CD4-positive, alpha-beta T cell treated with Interleukin-4 for 1 hour (primary cell): ENCODE measurements around the gene KRTAP13-4.

Source experiments
- DNase-seq, 2 donors: peaks; one replicate each; pipeline ENCODE4 v3.0.0-alpha.2; 2020 to 2022

The KRTAP13-4 gene, protein sequence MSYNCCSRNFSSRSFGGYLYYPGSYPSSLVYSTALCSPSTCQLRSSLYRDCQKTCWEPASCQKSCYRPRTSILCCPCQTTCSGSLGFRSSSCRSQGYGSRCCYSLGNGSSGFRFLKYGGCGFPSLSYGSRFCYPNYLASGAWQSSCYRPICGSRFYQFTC

DNA sequence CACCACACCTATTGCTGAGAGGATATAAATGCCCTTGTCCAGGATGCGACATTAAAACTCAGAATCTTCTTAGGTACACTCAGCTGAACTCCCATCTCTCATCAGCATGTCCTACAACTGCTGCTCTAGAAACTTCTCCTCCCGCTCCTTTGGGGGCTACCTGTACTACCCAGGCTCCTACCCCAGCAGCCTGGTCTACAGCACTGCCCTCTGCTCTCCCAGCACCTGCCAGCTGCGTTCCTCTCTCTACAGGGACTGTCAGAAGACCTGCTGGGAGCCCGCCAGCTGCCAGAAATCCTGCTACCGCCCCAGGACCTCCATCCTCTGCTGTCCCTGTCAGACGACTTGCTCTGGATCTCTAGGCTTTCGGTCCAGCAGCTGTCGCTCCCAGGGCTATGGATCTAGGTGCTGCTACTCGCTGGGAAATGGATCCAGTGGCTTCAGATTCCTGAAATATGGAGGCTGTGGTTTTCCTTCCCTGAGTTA lies at the start of gene KRTAP13-4:
TSS of gene KRTAP13-4 (plus strand) at position 51 of the 486 bp plus-strand sequence. CDS start at position 107, 56 bp downstream.
- DNase-seq, result no peak

DNA sequence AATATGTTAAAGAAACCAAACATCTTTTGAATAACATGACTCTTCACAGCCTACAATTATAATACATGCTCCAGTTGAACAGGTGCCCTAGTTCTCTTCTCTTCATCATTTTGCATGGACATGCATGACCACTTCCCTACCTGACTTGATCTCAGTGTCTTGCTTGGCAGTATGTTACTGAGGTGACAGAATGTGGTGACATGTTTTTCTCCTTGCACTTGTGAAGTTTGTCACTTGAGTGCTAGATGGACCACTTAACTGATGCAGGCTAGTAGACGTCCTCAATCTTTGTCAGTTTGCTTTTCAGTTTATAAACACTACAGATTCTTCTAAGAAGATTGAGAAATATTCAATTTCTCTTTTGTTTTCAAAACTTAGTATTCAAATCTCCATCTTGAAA lies 47.8 kb upstream of the KRTAP13-4 start:
- no peak for DNase-seq

DNA sequence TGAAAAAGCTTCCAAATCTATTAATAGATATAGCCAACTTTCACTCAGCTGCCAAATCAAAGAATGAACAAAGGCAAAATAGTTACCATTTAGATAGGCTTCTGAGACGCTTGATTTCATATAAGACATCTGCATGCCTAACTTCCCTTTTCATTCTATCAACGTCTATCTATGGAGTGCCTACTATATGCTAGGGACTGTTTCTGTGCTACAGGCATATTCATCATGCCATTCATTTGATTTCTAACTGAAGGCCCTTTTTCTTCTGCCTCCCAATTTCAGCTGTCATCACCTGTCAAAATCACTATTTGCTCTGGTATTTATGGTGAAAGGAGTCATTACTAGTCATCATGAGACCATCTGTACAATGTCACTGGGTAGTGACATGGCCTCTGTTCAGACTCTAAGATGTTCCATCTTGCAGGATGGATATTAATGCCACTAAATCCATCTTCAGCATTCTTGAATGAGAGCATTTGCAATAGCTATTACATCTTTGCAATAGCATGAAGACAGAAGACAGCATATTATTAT lies 38.5 kb upstream of the KRTAP13-4 start:
- DNase-seq, result no peak

DNA sequence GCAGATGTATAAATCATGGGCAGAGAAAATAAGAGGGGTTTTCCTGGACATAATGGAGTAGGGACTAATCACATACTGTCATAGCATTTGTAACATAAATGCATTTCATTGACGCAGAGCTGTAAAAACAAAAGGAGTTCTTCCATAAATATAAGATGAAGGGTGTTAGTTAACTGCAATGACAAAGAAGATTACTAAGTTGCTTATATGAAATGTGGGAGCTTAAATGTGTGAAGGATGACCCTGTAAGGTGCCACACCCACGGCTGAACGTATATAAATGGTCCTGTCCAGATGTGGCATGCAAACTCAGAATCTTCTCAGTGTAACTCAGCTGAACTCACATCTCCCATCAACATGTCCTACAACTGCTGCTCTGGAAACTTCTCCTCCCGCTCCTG lies 34.3 kb upstream of the KRTAP13-4 start, which contains the start of gene KRTAP13-1:
TSS of gene KRTAP13-1 (plus strand) at position 301 of the 400 bp plus-strand sequence. CDS start at position 357, 56 bp downstream.
- DNase-seq, result no peak

DNA sequence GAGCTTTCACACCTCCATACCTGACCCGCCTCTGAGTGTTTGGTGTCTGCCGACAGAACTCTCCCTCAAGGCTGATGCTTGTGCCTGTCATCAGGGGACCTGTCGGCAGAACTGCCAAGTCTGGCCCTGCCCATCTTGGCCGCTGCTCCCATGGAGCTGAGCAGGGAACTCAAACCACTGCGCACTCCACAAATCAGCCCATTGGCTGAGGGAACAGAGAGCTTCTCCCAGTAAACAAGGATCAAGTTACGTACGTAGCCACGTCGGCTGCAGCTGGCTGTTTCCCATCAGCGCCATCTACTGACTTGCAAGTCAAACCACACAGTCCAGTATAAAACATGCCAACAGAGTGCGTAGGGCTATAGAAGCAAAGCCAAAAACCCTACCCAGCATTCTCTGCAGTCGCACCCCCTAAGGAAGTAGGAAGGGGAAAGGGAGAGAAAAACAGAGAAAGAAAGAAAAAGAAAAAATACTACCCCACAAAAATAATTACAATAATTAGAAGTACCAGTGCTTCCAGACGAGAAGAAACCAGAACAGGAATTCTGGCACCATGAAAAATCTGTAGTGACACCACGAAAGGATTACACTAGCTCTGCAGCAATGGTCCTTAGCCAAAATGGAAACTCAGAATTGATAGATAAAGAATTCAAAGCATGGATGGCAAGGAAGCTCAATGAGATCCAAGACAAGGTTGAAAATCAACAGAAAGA lies 21.1 kb upstream of the KRTAP13-4 start:
- DNase-seq, result no peak

DNA sequence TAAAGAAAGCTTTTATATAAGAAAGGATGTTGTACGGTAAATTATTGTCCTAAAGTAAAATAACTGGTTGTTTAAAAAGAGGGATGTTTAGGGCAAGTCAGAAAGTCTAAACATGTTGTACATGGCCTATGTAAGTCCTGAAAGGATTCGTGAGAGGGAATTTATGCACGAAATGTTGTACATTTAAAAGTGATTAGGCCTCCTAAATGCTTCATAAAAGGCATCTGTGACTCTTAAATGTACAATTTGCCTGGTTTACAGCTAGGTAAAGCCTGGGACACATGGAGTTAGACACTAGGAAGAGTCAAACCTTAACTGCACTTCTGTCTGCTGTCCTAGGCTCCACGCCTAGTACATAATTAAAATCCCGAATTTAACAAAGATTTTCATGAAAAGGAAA lies 14.0 kb upstream of the KRTAP13-4 start:
- no peak for DNase-seq

DNA sequence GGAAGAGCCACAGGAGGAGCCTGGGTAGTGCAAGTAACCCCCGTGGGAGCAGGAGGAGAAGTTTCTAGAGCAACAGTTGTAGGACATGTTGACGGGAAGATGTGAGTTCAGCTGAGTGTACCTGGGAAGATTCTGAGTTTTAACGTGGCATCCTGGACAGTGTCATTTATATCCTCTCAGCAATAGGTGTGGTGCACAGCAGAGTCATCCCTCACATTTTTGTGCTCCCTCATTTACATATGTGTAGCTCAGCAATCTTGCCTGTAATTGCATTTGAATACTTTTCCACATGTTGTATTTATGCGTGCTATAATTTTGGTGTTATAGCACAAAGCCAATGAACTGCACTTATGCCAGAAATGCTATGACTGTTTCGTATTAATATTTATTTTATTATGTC lies 4.2 kb upstream of the KRTAP13-4 start, which contains the start of gene KRTAP13-3:
TSS of gene KRTAP13-3 (minus strand) at position 101 of the 400 bp plus-strand sequence. CDS start at position 87, 14 bp downstream.
- no peak for DNase-seq

DNA sequence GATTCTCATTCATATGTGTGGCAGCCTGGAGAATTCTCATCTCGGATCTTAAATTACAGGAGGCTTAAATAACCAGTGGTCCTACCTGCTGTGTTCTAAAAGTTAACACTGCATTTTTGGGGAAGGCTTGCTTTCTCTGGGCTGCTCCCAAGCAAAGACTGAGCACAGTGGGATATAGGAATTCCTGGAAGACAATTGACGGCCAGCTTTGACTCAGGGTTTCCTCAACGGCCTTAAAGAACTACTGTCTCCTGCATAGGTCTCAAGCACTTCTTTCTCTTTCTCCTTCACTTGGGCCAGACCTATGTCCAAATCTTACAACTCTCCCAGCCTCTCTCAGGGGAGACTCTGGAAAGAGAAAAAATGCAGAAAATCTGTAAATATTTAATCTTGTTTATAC lies 3.3 kb upstream of the KRTAP13-4 start:
- DNase-seq, result no peak

DNA sequence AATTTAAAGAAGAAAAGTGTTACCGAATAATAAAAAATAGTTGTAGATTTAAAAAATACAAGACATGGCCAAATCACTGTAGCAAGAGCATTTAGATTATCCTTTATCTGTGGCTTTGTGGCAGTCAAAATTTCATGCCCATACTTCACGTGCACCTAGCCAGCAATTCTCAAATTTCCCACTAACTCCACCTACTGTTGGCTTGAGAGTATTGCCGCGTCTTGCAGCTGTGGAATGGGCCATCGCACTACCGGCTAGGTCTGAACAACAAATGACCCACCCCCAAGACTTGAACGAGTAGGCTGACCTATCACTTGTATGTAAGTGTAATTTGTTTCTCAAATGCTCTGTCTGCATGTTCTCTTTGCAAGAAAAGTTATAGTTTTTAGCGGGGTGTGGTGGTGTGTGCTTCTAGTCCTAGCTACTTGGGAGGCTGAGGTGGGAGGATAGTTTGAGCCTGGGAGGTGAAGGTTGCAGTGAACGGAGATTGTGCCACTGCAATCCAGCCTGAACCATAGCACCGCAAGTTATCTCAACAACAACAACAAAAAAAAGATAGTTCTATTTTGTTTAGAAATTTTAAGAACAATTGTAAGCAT lies 4.1 kb downstream of the KRTAP13-4 start:
- DNase-seq, result peak in 1 of 2 donors; percentile 9

DNA sequence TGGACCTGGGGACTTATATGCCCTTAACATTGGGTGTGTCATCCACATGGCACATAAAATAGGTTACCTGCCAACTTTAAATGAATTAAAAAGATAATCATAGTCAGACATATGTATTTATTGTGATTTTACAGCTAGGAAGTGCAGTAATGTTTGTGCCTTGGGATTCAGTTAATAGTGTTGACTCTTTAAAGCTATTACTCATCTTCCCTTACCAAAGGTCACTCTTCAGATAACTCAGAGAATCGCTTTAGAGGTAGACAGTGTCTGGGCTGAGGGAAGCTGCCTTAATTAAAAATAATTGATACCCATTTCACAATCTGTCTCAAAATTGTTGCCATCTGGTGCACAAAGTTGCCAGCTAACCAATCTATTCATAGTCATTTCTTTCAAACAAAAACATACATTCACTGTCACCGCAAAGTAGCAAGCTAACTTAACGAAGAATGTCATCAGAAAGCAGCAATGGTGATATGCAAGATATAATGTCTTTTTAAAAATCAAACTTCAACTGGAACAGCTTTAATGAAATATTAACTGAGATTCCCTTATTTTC lies 7.1 kb downstream of the KRTAP13-4 start:
- DNase-seq, result no peak

DNA sequence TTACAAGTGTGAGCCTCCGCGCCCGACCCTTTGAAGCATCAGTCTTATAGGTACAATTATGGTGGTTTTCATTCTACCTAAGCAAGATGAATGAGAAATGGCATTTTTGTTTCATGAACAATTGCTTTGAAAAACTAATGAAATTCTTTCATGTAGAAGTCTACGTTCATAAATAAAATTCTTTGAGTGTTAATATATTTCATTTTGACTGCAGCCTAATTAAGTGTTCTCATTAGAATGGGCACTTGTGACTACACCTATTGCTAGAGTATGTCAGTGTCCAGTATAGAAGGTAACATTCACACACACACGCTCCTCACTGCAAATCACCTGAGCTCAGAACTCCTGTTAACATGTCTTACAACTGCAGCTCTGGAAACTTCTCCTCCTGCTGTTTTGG lies 10.0 kb downstream of the KRTAP13-4 start, which contains the start of gene KRTAP15-1:
TSS of gene KRTAP15-1 (plus strand) at position 301 of the 400 bp plus-strand sequence. CDS start at position 354, 53 bp downstream.
- DNase-seq, result no peak

DNA sequence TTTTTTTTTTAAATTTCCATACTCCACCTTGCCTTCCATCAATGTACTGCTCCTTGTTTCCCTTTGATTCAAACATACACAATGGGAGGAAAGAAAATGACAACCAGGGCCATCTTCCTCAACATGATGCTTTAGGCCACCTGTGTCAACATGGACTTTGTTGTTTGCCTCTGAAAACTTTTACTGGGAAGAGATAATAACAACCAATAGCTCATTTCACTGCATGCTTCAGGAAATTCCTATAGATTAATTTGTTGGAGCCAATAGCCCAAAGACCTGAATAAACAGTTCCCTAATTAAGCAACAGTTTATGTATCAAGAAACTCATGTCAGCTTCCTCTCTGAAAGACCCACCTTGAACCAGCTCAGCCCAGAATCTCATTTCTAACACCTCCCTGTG lies 13.2 kb downstream of the KRTAP13-4 start:
- DNase-seq, result no peak

DNA sequence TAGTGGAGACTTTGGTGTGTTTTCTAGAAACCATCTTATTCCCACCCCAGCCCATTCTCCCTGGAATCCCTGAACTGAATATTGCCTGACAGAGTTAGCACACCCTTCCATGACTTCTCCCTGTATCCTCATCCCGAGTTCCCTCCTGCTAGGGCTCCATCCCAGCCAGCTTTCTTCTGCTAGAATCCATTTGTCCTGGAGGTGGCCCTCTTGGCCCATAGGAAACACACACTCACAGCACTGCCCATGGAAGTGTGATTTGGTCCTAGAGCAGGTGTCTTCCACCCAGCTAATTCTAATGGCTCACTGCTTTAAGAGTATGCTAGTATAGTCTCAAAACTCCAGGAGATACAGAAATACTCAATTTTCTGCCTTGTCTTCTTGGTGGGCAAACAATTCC lies 14.2 kb downstream of the KRTAP13-4 start:
- DNase-seq, result no peak

DNA sequence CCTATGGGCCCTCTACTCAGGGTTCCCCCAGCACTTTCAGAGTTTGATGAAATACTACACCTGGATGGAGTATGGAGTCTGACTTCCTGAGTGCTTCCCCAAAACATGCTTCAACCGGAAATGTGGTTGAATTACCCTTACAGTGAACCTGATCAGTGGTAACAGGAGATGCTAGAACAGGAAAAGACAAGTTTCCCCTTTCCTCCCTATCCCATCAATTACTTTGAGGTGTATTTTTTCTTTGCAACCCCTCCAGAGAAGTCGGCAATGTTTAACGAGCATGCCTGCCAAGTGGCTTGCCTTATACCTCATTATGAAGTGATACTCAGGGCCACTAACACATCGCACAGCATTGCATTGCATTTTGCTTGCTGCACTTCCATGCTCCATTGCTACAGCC lies 17.0 kb downstream of the KRTAP13-4 start:
- no peak for DNase-seq

DNA sequence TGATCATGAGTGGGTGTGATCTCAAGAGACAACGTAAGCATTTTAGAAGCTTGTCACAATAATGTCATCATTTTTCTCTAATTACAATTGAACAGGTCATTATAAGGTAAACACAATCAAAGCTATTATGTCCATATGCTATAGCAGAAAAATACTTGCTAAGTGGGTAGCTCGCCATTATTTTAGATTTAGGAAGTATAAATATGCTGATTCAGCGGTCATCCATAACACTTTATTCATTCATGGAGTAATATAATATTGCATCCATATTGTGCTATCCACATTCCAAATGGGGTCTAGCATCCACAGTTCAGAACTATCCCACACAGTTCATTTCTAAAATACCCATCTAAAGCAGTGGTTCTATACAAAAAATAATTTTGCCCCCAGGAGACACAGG lies 18.5 kb downstream of the KRTAP13-4 start:
- DNase-seq, result no peak

DNA sequence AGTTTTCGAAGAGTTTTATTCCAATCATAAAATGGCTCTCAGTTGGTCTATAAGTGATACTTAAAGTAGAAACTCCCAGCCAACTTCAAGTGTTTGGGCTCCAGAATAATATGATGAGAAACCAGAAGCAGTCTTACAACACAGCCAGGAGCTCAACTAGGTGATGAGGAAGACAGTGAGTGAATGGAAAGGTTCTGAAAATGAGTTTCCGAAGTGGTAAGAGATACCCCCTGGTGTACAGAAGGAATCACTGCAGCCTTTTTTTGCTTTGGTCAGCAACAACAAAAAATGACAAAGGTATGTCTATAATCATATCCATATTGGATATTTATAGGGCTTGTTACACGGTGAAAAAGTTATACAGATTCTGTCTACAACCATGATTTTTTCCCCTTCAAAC lies 33.7 kb downstream of the KRTAP13-4 start:
- no peak for DNase-seq

DNA sequence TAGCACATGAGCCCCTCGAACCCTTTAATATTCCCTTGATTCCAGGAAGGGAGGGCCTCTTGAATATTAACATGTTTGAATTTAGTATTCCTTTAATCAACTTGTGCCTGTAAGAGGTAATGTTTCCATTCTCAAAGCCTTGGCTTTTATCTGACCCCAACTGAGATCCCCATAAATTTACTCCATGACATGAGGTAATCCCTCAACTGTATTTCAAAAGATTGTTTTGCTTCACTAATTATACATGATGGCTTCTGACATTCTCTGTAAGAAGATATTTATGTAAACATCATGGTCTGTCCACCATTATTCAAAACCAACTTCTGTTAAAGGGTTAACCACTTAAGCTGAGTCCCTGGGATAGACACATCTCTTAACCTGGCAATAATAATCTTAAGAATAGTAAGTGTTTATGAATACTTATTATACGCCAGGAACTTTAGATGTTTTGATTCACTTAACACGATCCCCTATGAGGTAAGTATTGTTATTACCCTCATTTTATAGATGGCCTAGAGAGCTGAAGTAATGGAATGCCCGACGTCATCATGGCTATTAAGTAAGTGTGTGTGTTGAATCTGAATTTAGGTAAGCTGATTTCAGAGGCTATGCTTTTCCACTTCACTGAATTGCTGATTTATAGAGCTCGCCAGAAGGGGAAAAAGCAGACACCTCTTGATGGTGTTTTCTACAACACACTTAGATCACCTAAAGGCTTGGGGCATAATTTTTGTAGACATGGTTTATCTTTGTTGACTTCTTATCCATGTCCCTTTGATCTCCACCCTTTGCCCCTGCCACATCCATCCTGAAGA lies 39.1 kb downstream of the KRTAP13-4 start:
- no peak for DNase-seq

DNA sequence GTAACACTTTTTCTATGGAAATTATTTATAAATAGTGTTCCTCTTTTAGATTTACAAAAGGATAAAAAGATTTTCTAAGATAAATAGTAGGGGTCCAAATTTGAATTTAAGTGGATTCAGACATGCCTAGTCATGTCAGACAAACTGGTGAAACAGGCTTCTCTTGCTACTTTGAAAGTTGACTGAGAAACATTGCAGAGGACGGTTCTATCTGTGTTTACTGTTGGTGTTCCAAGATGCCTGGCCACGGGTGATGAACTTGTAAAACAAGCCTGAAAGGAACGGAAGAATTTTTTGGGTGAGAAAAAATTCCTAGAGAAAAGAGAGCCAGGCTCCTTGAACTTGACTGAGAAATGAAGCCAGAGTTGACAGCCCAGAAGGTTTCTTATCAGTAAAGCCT lies 48.0 kb downstream of the KRTAP13-4 start:
- DNase-seq, result no peak

DNA sequence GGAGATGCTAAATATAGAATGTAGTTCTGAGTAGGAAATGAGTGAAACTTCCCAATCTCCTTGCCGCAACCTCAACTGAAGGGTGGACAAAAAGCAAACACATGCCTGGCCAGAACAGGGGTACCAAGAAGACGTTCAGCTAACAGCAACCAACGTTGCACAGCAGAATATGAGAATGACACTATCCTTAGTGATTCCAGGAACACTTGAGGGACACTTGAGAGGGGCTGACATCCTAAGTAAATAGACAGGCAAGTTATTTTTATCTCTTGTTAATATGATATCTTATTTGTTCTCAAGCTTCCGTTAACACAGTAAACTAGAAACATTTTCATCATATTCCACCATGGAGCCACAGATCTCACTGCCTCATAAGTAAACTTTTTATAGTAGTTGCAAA lies 49.2 kb downstream of the KRTAP13-4 start:
- no peak for DNase-seq

DNA sequence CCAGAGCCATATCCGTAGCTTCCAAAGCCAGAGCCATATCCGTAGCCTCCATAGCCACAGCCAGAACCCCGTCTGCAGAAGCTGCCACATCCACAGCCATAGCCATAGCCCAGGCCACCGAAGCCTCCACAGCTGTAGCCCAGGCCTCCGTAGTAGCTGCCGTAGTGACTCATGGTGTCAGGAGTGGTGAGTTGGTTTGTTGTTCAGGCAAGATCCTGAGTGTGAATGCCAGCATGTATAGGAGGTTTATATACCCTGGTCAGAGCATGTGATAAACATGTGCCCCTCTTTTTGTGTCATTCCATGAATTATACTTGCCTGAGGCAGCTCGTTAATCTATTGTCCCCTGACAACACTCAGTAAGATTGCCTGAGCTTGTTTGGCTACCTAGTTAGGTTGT lies 50.1 kb downstream of the KRTAP13-4 start, which contains the start of gene KRTAP19-1:
TSS of gene KRTAP19-1 (minus strand) at position 223 of the 400 bp plus-strand sequence. CDS start at position 173, 50 bp downstream.
- no peak for DNase-seq
